GM19240 (cell line): ENCODE results near the gene PNPLA7.
"Not testable (repeated sequence)": the region's sequence is repeated elsewhere in the genome, so short reads cannot be mapped to it uniquely, and the experiment has no call there.

Experiments used
- DNase-seq: peaks from one replicate; pipeline ENCODE4 v3.0.0; 2011; ENCODE audit warnings: low spot score; ENCODE audit not compliant: insufficient read length

PNPLA7 gene

DNA sequence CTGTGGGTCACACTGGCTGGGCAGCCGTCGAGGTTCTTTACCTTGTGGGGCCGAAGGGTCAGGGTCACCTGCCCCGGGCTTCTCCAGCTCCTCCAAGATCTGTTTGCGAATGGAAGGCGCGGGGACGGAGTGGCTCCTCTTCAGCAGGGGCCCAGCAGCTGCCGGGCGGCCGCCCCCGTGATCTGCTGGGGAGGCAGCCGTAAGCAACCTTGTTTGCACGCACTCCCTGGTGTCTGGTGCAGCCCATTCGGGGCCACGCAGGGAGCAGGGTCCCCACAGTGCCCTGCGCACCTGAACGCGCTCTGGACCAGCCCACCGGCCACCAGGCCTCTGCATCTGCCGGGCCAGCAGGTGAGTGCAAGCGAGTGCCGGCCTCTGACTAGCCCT, 34.9 kb downstream of the PNPLA7 start:
- DNase-seq = no peak

DNA sequence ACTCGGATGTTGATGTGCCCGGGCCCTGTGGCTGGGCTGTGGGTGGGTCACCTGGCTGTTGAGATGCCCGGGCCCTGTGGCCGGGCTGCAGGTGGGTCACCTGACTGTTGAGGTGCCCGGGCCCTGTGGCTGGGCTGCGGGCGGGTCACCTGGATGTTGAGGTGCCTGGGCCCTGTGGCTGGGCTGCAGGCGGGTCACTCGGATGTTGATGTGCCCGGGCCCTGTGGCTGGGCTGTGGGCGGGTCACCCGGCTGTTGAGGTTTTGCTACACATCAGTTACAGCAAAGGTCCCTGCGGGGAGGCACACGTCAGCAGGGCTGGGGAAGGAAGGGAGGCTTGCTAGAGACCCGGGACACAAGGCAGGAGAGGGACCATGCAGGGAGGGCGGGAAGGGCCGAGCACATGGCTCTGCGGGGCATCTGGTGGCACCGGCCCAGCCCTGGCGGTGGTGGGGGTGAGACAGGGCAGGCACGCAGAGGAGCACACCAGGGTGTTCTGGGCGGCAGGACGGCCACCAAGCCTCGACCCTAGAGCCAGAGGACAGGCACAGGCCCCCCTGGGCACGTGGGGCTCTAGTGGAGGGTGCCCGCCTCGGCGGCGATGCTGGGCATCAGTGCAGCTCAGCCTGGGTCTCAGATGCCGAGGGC, 35.4 kb downstream of the PNPLA7 start:
- no peak for DNase-seq

DNA sequence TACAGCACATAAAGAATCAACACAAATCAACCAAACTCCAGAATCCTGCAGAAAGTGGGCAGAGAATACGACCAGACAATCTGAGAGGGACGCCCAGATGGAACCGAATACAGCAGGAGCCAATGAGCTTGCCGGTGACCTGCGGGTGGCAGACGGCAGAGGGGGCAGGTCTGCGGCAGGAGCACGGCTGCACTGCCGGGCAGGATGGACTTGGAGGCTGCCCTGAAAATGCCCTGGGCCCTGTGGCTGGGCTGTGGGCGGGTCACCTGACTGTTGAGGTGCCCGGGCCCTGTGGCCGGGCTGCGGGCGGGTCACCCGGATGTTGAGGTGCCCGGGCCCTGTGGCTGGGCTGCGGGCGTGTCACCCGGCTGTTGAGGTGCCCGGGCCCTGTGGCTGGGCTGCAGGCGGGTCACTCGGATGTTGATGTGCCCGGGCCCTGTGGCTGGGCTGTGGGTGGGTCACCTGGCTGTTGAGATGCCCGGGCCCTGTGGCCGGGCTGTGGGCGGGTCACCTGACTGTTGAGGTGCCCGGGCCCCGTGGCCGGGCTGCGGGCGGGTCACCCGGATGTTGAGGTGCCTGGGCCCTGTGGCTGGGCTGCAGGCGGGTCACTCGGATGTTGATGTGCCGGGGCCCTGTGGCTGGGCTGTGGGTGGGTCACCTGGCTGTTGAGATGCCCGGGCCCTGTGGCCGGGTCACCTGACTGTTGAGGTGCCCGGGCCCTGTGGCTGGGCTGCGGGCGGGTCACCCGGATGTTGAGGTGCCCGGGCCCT, 36.2 kb downstream of the PNPLA7 start:
- not testable (repeated sequence) for DNase-seq

DNA sequence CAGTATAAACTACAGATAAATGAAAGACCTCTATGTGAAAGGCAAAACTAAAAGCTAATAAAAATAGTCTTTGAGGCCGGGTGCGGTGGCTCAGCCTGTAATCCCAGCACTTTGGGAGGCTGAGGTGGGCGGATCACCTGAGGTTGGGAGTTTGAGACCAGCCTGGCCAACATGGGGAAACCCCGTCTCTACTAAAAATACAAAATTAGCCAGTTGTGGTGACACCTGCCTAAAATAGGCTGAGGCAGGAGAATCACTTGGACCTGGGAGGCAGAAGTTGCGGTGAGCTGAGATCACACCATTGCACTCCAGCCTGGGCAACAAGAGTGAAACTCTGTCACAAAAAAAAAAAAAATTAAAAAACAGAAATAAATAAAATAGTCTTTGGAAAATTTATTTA, 37.1 kb downstream of the PNPLA7 start:
- not testable (repeated sequence) for DNase-seq

DNA sequence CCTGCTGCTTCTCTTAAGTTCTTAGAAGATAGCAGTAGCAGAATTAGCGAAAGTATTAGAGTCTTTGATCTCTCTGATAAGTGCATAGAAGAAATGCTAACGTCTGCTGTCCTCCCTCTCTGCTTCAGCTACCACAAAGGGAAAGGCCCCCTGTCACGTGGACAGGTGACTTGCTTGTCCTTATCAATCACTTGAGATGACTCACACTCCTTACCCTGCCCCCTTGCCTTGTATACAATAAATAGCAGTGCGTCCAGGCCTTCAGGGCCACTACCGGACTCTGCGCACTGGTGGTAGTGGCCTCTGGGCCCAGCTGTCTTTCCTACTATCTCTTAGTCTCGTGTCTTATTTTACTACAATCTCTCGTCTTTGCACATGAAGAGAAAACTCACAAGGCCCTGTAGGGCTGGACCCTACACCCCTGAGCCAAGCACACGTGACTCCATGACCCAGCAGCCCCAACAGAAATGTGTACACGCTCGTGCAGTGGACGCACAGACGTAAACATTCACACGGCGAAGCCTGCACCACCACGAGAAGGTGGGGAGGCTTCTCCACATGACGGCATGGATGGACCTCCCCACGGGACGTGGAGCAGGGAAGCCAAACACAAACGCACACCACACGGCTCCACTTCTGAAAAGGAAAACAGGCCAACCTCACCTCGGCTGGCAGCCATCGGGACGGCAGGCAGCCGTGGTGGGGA, 38.3 kb downstream of the PNPLA7 start:
- DNase-seq = no peak

DNA sequence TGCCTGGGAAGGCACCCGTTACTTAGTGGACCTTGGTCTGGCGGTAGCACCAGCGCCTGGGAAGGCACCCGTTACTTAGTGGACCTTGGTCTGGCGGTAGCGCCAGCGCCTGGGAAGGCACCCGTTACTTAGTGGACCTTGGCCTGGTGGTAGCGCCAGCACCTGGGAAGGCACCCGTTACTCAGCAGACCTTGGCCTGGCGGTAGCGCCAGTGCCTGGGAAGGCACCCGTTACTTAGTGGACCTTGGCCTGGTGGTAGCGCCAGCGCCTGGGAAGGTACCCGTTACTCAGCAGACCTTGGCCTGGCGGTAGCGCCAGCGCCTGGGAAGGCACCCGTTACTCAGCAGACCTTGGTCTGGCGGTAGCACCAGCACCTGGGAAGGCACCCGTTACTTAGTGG, 39.1 kb downstream of the PNPLA7 start:
- not testable (repeated sequence) for DNase-seq

DNA sequence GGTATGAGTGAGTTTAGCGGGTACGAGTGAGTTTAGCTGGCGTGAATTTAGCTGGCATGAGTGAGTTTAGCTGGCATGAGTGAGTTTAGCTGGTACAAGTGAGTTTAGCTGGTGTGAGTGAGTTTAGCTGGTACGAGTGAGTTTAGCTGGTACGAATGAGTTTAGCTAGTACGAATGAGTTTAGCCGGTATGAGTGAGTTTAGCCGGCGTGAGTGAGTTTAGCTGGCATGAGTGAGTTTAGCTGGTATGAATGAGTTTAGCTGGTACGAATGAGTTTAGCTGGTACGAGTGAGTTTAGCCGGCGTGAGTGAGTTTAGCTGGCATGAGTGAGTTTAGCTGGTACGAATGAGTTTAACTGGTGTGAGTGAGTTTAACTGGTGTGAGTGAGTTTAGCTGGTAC, 41.0 kb downstream of the PNPLA7 start:
- no peak for DNase-seq

DNA sequence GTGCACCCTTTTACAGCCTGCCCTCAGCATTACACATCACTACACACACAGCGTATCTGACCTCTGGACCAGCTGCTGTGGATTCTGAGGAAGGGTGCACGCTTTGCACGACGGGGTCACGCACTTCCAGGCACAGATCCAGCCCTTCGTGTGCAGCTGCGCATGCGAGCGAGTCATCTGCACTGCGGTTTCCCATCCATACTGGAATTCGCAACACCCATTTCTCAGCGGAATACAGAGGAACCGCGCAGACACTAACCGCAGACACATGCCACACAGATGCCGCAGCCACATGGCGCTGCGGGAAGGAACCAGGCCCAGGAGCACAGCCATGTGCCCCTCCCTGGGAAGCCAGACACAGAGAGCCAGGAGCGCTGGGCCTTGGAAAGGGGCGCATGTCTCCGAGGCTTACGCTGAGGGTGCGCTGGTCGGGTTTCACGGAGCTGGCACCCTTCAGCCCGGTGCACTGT, 43.5 kb downstream of the PNPLA7 start:
- no peak for DNase-seq

DNA sequence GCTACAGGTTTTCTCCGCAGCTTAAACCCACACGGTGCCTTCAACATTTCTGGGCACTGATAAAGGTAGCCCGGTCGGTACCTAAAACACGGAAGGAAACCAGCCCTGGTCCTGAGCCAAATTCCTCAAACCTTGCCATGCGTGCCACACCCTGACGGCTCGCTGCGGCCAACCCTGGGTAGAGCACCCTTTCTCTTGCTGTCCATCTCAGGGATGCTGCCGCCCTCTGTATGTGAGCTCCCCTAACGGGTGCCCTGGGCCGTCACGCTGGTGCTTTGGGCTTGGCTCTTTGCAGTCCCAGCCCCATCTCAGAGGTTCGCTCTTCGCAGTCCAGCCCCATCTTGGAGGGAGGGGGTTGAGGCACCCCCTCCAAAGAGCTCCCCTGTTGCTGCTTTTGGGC, 43.9 kb downstream of the PNPLA7 start:
- no peak for DNase-seq

DNA sequence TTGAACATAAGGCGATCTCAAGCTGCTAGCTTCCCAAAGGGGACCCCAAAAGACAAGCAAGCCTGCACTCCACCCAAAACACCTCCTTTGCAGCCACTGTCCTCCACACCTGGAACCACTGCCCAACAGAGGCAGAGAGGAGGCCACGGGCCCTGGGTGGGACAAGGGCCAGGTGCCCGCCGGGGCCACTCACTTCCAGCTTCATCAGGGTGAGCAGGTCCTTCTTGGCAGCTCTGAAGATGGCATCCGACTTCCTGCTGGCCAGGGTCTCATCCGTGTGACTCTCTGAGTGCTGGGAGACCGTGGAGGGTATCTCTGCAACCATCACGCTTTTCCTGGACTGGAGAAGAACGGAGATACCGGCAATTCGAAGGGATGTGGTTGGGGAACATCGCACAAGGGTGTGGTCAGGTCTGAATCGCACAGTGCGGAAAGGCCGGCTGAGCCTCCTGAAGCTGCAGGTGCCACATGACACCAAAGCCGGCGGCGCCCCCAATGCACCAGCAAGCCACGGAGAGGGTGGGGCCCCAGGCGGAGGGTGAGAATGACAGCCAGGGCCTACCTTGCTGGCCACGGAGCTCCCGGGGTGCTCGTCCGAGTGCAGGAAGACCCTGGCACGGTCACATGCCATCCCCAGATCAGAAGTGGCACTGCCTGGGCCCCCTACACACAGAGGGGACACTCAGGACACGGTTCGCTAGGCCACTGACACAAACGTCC, 44.6 kb downstream of the PNPLA7 start:
- no peak for DNase-seq

DNA sequence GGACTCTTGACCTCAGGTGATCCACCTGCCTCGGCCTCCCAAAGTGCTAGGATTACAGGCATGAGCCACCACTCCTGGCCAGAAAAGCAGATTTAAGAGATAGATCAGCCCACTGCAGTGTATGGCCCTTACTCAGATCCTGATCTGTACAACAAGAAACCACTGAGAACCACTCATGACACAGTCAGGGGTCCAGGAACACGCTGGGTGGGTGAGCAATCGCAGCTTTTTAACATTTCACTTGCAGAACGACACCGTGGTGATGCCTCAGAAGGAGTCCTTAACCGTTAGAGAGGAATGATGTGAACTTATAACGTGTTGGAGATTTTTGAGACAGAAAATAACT, 45.8 kb downstream of the PNPLA7 start:
- no peak for DNase-seq

DNA sequence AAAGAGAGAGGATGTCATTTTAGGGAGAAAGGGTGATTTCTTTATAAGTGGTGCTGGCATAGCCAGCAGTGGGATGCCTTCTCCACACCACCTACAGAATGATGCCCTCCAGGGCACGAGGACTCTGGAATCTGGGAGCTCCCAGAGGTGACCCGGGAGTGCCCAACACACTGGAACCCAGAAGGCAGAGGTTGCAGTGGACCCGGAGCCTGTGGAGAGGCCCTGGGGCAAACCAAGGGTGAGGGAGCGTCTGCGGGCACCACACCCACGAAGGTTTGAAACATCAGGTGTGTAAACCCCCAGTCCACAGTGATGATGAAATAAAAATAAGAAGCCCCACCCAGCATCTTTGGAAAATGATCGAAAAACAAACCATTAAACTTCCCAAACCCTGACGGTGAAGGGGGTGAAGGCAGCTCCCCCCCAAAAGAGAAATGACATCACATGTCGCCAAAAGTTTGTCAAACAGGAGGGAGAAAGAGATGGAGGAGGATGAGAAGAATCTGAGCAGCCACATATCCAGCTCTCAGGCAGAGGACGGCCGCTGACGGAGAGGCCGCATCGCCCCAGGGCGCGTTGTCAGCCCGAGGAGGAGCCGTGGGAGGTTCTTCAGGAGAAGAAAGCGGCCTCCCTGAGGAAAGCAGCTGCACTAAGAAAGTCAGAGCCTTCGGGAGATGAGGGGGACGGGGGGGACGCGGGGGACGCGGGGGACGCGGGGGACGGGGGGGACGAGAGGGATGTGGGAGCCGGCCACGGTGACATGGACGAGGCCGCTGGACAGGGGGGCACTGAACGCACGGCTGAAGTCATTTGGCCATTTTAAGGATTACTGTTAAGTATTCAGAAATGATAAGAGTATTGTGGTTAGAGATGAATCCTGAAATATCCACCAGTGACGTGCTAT, 47.9 kb downstream of the PNPLA7 start:
- DNase-seq = no peak

DNA sequence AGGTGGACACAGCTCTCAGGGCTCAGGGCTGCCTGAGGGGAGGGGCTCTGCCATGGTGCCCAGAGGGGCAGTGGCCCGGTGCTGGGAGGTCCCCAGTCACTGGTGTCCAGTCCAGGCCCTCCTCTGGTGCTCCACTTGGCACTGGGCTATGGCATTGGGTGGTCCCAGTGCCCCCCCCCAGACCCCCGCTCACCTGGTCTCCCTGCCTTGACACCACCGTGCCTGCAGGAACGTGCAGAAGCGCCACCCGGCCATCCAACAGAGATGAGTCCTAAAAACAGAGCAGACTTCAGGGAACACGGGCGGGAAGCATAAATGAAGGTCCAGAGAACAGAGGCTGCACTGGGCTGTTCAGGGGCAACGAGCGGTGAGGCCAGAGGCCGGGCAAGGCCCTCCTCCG, 48.7 kb downstream of the PNPLA7 start:
- no peak for DNase-seq

DNA sequence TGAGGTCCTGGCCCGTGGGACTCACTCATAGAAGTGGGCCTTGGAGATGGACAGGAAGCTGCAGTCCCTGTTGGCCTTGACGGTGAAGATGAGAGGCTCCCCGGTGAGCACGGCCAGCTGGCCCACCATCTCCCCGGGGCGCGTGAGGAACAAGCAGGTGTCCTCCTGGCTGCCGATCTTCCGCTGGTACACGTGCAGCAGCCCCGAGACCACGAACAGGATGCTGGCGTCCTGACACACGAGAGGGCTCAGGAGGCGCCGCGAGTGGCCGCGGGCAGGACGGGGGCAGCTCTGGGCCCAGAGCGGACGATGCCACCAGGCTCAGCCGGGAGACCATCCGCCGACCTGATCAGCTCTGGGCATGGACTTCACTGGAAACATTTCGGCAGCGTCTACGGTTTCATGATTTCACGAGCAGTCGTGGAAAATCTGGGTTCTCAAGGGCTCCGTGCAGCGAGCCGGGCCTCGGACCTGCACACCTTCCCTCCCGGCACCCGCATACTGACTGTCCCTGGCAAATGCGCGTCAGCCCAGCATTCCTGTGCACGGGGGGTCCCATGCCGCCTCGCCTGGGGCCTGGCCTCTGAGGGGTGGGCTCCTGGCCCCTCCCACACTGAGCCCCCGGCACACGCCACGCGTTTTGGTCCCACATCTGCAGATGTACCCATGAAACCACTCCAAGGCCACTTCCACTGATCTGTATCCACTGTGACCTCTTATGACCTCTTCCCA, 49.4 kb downstream of the PNPLA7 start:
- DNase-seq = no peak

DNA sequence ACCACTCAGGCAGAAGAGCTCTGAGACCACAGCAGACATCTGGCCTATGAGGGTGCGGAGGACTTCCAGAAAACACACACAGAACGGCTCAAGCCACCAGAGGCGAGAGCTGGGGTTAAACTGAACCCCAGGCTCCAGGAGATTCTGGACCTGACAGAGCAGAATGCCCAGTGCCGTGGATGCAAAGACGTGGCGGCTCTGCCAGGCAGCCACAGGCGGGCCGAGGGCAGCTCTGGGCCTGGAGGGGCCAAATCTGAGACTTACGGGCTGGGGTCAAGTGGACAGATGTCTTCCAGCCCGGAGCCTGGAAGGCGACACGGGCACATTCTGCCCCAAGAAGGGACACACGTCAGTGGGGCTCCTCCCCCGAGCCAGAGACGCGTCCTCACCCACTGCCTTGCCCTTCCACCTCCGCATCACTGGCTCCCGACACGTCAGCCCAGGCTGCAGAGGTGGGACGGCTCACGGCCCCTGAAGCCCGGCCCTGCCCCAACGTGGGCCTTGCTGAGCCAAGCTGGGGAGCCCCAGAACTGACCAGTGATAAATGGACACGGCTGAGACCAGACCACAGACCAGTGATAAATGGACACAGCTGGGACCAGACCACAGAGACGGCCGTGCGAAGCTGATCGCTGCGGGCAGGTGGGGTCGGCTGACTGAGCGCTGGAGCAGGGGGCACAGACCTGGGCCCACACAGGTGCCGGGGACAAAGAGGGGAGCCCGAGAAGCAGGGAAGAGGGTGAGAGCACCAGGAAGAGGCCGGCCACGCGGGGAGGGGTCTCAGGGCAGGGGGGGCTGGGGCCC, 50.1 kb downstream of the PNPLA7 start:
- DNase-seq = no peak

DNA sequence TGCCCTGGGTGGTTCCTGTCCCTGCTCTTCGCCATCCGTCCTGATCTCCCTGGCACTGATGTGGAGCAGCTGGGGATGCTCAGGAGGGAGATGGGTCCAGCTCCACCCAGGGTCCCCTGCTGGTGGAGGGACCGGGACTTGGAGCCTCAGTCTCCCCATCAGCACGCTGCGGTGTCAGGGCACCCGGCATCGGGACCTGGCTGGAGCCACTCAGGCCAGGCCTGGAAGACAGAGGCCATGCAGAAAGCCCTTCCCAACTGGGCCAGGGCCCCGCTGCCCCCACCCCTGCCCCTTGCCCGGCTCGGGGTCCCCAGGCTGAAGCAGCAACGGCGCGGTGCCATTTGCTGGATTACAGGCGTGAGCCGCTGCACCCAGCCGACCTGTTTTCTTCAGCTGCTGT, 50.8 kb downstream of the PNPLA7 start:
- DNase-seq = no peak

DNA sequence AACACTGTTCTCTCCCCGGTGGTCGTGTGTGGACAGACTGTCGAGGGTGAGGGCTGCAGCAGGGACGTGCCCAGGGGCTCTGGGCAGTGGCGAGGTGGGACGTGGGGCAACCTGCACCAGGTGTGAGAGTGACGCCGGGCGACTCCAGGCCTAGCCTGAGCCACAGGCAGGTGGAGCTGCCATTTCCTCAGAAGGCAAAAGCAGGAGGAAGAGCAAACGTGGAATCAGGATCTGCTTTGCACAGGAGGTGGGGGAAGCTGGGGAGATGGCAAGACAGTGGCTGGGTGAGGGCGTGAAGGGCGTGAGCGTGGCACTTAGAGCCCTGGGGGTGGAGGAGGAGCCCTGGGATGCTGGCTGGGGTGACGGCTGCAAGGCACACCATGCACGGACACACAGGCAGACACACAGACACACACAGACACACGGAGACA, 51.5 kb downstream of the PNPLA7 start:
- DNase-seq = no peak

DNA sequence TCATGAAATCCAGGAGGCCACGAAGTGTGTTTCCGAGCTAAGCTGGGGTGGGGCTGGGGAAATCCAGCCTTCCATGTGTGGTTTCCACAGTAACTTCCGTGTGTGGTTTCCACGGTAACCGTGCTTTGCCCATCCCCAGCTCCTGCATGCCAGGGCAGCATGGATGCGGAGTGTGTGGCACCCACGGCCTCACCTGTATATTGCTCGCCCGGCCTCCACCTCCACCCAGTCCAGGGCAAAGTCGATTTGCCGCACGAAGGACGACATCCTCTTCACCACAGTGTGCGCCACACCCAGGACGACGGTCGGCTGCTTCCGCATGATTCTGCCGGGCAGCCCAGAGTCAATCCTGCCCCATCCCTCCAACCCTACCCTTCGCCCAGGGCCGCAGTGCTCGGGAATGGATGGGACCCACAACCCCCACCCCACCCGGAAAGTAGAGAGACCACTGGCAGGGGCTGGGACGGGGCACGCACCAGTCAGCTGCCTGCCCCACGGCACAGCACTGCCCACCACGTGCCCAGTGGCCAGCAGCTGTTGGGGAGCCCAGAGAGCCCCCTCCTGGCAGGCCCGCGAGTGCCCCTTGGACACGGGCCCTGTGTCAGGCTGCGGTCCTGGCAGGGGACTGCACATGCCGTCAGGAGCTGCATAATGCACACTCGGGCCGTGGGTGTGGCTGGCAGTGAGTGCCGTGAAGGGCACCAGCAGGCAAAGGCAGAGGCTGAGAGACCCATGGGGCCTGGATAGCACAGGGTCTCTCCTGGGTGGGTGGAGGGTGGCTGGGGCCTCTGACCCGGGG, 52.1 kb downstream of the PNPLA7 start:
- DNase-seq = no peak
